ENCODE results near the gene SUDS3. TPM values are rescaled to one million over a fixed set of nuclear protein-coding genes. Genes with fewer than 3 reads are reported as not detected.

Gene SUDS3
- total and polyA plus RNA-seq, 7 experiments from 2014 or later: 10.1 to 32.2 (median 26.3) TPM

DNA sequence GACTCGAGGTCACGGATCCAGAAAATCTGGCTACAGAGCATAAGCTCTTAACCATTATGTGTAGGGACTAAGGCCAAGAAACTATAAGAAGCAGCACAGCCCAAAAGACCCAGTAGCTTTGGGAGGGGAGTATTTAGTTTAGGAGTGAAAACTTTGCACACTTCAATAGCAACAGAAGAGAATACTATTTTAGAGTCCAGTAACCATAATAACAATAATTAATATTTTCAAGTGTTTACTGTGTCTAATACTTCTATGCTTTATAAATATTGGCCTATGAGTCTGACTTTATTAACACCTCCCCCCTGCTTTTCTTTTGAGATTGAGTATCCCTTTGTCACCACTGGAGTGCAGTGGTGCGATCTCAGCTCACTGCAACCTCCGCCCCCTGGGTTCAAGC, 82.8 kb downstream of the SUDS3 start:
- H3K27me3 Mint-ChIP-seq: peaks cover 0 to 14% (median 4%) of the 10 kb centered on the region in 5 donors
- CTCF ChIA-PET: no interaction called here

DNA sequence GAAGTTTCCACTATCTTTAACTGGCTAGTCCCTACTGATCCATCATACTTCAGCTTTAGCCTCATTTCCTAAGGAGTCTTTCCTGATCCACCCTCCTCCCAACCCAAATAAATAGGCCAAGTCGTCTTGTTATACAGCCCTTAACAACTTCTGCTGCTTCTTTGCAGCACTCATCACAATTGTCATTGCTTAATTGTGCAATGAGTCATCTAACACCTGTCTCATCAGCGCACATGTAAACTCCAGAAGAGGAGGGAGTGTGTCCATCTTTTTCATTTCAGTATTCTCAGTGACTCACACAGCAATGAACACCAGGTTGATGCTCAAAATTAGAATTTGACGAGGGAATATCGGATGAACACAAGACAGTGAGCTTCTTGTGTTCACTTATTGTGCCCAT, 87.3 kb downstream of the SUDS3 start:
- DNase-seq (no peak), ATAC-seq (no peak)
- Histone ChIP-seq H3K9me3 (ENCODE audit: control insufficient read depth in 2 of 3, low read length in 3 of 3) (peaks cover 0 to 4% (median 0%) of the 10 kb centered on the region in 3 experiments), H3K36me3 (ENCODE audit: control insufficient read depth in 2 of 3, insufficient read depth in 3 of 3, low read length in 3 of 3) (no peaks in the 10 kb centered on the region), H3K27ac (ENCODE audit: low read depth, low read length) (no peak overlapping the region), H3K27me3 (ENCODE audit: control insufficient read depth in 2 of 2, insufficient read depth in 2 of 2, low read length in 2 of 2) (no peaks in the 10 kb centered on the region), H3K4me1 (ENCODE audit: control insufficient read depth in 2 of 2, insufficient read depth in 2 of 2, low read length in 2 of 2) (no peaks in the 10 kb centered on the region), H3K4me3 (ENCODE audit: low read length) (no peak overlapping the region)
- Mint-ChIP-seq H3K27ac (no peak overlapping the region), H3K36me3 (no peaks in the 10 kb centered on the region), H3K9me3 (peaks cover 2 to 24% (median 7%) of the 10 kb centered on the region in 11 donors), H3K27me3 (peaks cover 0 to 7% (median 0%) of the 10 kb centered on the region in 5 donors), H3K4me1 (no peaks in the 10 kb centered on the region), H3K4me3 (no peak overlapping the region)
- CTCF ChIA-PET: no interaction called here
- POLR2A ChIA-PET: no interaction called here
- intact Hi-C loops (cut with micrococcal nuclease): no loop called here

More for the DNA sequence above, 82.8 kb downstream of the SUDS3 start:
- DNase-seq (no peak), ATAC-seq (no peak)
- Mint-ChIP-seq H3K4me3 (no peak overlapping the region), H3K4me1 (peaks cover 0 to 2% (median 0%) of the 10 kb centered on the region in 7 donors), H3K36me3 (no peaks in the 10 kb centered on the region), H3K27ac (no peak overlapping the region), H3K9me3 (peaks cover 3 to 42% (median 10%) of the 10 kb centered on the region in 11 donors)
- Histone ChIP-seq H3K4me3 (ENCODE audit: low read length) (no peak overlapping the region), H3K36me3 (ENCODE audit: control insufficient read depth in 2 of 3, insufficient read depth in 3 of 3, low read length in 3 of 3) (no peaks in the 10 kb centered on the region), H3K27me3 (ENCODE audit: control insufficient read depth in 2 of 2, insufficient read depth in 2 of 2, low read length in 2 of 2) (no peaks in the 10 kb centered on the region), H3K9me3 (ENCODE audit: control insufficient read depth in 2 of 3, low read length in 3 of 3) (peaks cover 0 to 4% (median 0%) of the 10 kb centered on the region in 3 experiments), H3K27ac (ENCODE audit: low read depth, low read length) (no peak overlapping the region), H3K4me1 (ENCODE audit: control insufficient read depth in 2 of 2, insufficient read depth in 2 of 2, low read length in 2 of 2) (no peaks in the 10 kb centered on the region)
- POLR2A ChIA-PET: interaction anchor here (0.8 kb wide), 1 partner anchor 1082 kb away, joined by 3 read pairs; no protein-coding TSS in a partner anchor
- intact Hi-C loops (cut with micrococcal nuclease): no loop called here

DNA sequence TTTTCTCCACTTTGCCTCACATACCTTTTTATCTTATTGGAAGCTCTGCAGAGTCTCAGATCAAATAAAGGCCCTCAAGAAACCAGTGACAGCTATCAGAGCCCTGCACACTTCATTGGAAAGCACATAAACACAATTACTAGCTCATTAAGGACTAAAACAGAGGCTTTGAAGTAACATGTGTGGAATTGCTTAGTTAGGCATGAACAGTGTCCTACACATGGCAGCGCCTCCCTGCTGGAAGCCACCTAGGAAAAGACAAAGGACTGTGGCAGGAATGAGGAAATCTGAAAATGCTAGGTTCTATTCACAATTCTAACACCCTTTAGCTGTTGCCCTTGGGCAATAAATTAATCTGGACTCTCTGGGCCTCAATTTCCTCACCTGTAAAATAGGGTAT, 89.4 kb downstream of the SUDS3 start:
- Mint-ChIP-seq H3K4me1 (no peaks in the 10 kb centered on the region), H3K27ac (no peak overlapping the region), H3K36me3 (no peaks in the 10 kb centered on the region)

More for the DNA sequence above, 89.4 kb downstream of the SUDS3 start:
- peaks cover 0 to 11% (median 5%) of the 10 kb centered on the region in 5 donors for H3K27me3 Mint-ChIP-seq
- peaks cover 0 to 4% (median 0%) of the 10 kb centered on the region in 3 experiments for H3K9me3 ChIP-seq (ENCODE audit: control insufficient read depth in 2 of 3, low read length in 3 of 3)
- POLR2A ChIA-PET: no interaction called here
- no peak overlapping the region for H3K4me3 ChIP-seq (ENCODE audit: low read length)
- no peak overlapping the region for H3K27ac ChIP-seq (ENCODE audit: low read depth, low read length)
- DNase-seq (no peak), ATAC-seq (no peak)
- no peaks in the 10 kb centered on the region for H3K36me3 ChIP-seq (ENCODE audit: control insufficient read depth in 2 of 3, insufficient read depth in 3 of 3, low read length in 3 of 3)
- no peaks in the 10 kb centered on the region for H3K27me3 ChIP-seq (ENCODE audit: control insufficient read depth in 2 of 2, insufficient read depth in 2 of 2, low read length in 2 of 2)
- H3K4me1 ChIP-seq (ENCODE audit: control insufficient read depth in 2 of 2, insufficient read depth in 2 of 2, low read length in 2 of 2): no peaks in the 10 kb centered on the region
- H3K9me3 Mint-ChIP-seq: peaks cover 0 to 9% (median 3%) of the 10 kb centered on the region in 11 donors
- no peak overlapping the region for H3K4me3 Mint-ChIP-seq
- CTCF ChIA-PET: no interaction called here
- intact Hi-C loops (cut with micrococcal nuclease): no loop called here

Other genes starting within 250 kb of the SUDS3 start
- 100 to 1,000 TPM in 1 of 5 experiments, 10 to 100 TPM in 4; 73.8 to 109 (median 91.1) TPM for gene PEBP1, start 240.4 kb upstream of the SUDS3 start, total RNA-seq
- 100 to 1,000 TPM; 314 to 343 TPM for gene PEBP1, start 240.4 kb upstream of the SUDS3 start, polyA plus RNA-seq
- 100 to 1,000 TPM in 1 of 5 experiments, 10 to 100 TPM in 4; 55.2 to 102 (median 67.3) TPM for gene TAOK3, start 3.6 kb upstream of the SUDS3 start, total RNA-seq
- 10 to 100 TPM; 72.8 to 78.8 TPM for gene TAOK3, start 3.6 kb upstream of the SUDS3 start, polyA plus RNA-seq